Testis (tissue), 3 donors: ENCODE data around the gene MYBPH. TPM values are rescaled to one million over a fixed set of nuclear protein-coding genes. Genes with fewer than 3 reads are reported as not detected.
A peak's percentile ranks its signal among the peaks of the same experiment; 100 is the strongest.

Source experiments
- DNase-seq: peaks from one replicate; pipeline ENCODE4 v3.0.0-alpha.2; 2019
- H3K27ac ChIP-seq, 2 donors: fragments of 200-600 bp; sonication (generic); one replicate each; pipeline ENCODE4 v1.5.1; 2019
- H3K27me3 ChIP-seq: fragments of 200-600 bp; sonication (generic); one replicate; pipeline ENCODE4 v1.5.1; 2019
- H3K36me3 ChIP-seq: fragments of 200-600 bp; sonication (generic); one replicate; pipeline ENCODE4 v1.5.1; 2017; ENCODE audit warnings: low read depth; ENCODE audit errors: missing control alignments
- H3K4me1 ChIP-seq: fragments of 200-600 bp; sonication (generic); one replicate; pipeline ENCODE4 v1.5.1; 2019
- H3K4me3 ChIP-seq, 2 donors: fragments of 200-600 bp; sonication (generic); one replicate each; pipeline ENCODE4 v1.5.1; 2017 to 2019
- H3K9me3 ChIP-seq: fragments of 200-600 bp; sonication (generic); one replicate; pipeline ENCODE4 v1.5.1; 2017
- CTCF ChIP-seq, 3 experiments: fragments of 450-650 bp in 2 of 3; fragments of 200-600 bp in 1 of 3; sonication (generic) in 1 of 3; IDR thresholded peaks; one replicate each; pipeline ENCODE4 v1.5.1; 2016 to 2019; ENCODE audit warnings: antibody characterized with exemption in 3 of 3, mild to moderate bottlenecking in 2 of 3, moderate library complexity in 1 of 3
- POLR2A ChIP-seq: fragments of 450-650 bp; IDR thresholded peaks from one replicate; pipeline ENCODE4 v1.6.1; 2017; ENCODE audit warnings: antibody characterized with exemption, mild to moderate bottlenecking, moderate library complexity
- WGBS, 2 donors: methylation state at CpG; one replicate each; pipeline ENCODE4 v1.1.5; 2018; 5-methylcytosine and 5-hydroxymethylcytosine counted together
- intact Hi-C: fragments of 100-400 bp; cut with DNase I; formaldehyde crosslinking; loops from one replicate; pipeline ENCODE4 v1.15.1; 2023; ENCODE audit warnings: low total_unique reads
- polyA plus RNA-seq: library from polyadenylated mRNA; stranded (reverse); fragments of 350-450 nt; fragmentation: Illumina TruSeq; extraction: RNeasy Lipid Tissue Mini Kit (QIAGEN cat#74804); gene quantifications from one replicate; pipeline ENCODE4 v1.2.3, GENCODE V29; 2014; ENCODE audit warnings: low read depth, low replicate concordance; ENCODE audit not compliant: insufficient read depth
- total RNA-seq, 2 donors: library from RNA; depleted of rRNA; stranded (reverse); fragments of >200 nt; gene quantifications; one replicate each; pipeline ENCODE4 v1.2.3, GENCODE V29; 2016

Gene MYBPH
- total and polyA plus RNA-seq, 3 donors from 2014 or later, result 0.16 to 2.9 (median 0.25) TPM

DNA sequence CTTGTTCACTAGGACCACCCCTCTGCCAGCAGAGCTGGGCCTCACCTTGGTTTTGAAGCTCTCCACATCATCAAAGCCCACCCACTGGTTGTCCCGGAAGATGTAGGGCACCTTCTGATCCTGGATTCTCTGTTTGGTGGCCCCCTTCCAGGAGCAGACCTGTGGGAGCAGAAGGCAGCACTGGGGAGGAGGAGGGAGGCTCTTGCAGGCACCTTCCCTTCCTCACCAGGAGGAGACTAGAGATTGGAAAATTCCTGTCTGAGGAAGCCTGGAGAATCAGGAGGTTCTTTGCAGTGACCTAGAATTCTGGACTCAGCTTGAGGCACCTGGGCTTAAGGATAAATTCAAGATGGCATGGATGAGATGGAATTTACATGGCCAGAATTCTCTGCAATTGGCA is 43.5 kb upstream of the MYBPH start:
- WGBS, 2 donors, result 91 to 100% methylated on average over 1 of the region's 1 CpG

DNA sequence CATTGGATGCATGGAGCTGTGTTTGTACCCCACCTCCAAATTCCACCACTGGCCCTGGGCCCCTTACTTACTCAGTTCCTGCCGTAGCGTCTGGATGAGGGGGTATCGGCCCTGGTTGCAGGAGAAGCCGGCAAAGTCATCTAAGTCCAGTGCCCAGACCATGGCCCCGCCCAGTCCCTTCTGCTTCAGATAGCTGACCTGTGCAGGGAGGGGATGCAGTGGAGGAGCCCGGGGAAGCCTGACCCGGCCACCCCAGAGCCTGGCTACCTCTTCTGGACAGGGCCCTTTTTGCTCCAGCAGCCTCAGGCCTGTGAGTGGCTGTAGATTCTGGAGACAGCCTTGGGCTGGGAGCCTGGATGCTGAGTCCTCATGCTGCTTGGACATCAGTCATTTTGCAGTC is 42.0 kb upstream of the MYBPH start:
- no peak for TF ChIP-seq CTCF (IDR thresholded peaks at IDR 0.05)
- no peak for TF ChIP-seq POLR2A
- intact Hi-C loops, result loop anchor here (5.0 kb wide), 1 partner anchor 100 kb away; no protein-coding TSS in a partner anchor

More for the DNA sequence above, 43.5 kb upstream of the MYBPH start:
- no peak overlapping the region for H3K4me3 ChIP-seq
- DNase-seq, result no peak
- intact Hi-C loops, result loop anchor here (5.0 kb wide), 1 partner anchor 102 kb away; no protein-coding TSS in a partner anchor
- H3K4me1 ChIP-seq, result no peaks in the 10 kb centered on the region
- H3K36me3 ChIP-seq, result no peaks in the 10 kb centered on the region
- no peaks in the 10 kb centered on the region for H3K27me3 ChIP-seq
- no peaks in the 10 kb centered on the region for H3K9me3 ChIP-seq
- no peak overlapping the region for H3K27ac ChIP-seq
- TF ChIP-seq CTCF (IDR thresholded peaks at IDR 0.05) (no peak), POLR2A (no peak)

DNA sequence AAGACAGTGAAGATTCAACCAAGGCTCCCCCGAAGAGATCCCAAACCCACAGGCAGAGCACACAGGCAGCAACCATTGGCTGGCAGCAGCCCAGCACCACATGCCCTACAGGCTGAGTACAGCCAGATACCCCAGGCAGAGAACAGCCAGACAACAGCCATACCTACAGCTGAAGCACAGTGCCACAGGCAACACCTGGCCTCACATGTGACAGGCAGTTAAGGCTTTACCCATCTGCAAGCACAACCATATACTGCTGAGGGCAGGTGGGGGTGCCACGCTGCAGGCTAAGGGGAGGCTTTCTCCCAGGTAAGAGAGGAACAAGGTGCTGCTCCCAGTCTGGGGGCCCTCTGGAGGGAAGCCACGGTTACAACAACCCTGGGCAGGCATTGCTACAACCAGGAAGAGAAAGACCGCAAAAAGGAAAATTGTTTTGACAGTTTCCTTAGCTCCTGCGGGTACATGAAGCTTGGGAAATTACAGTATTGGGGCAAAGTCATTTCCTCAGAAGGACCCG is 41.6 kb upstream of the MYBPH start:
- H3K27ac ChIP-seq, result no peak overlapping the region
- H3K4me3 ChIP-seq, result no peak overlapping the region
- H3K9me3 ChIP-seq, result no peaks in the 10 kb centered on the region
- intact Hi-C loops, result loop anchor here (5.0 kb wide), 1 partner anchor 100 kb away; no protein-coding TSS in a partner anchor
- DNase-seq, result no peak
- no peaks in the 10 kb centered on the region for H3K4me1 ChIP-seq
- H3K36me3 ChIP-seq, result no peaks in the 10 kb centered on the region
- 61 to 70% methylated on average over 5 to 6 of the region's 6 CpGs for WGBS, 2 donors
- no peaks in the 10 kb centered on the region for H3K27me3 ChIP-seq
- TF ChIP-seq POLR2A, result no peak
- TF ChIP-seq CTCF (IDR thresholded peaks at IDR 0.05), result no peak

More for the DNA sequence above, 42.0 kb upstream of the MYBPH start:
- Histone ChIP-seq H3K27ac (no peak overlapping the region), H3K4me1 (no peaks in the 10 kb centered on the region), H3K9me3 (no peaks in the 10 kb centered on the region), H3K4me3 (no peak overlapping the region), H3K27me3 (no peaks in the 10 kb centered on the region), H3K36me3 (no peaks in the 10 kb centered on the region)
- DNase-seq, result no peak
- WGBS, 2 donors, result 79 to 100% methylated on average over 2 to 7 of the region's 7 CpGs

- no peak overlapping the region for H3K4me3 ChIP-seq
- intact Hi-C loops, result loop anchor here (5.0 kb wide), 1 partner anchor 99 kb away; no protein-coding TSS in a partner anchor
- no peaks in the 10 kb centered on the region for H3K27me3 ChIP-seq
- TF ChIP-seq CTCF (IDR thresholded peaks at IDR 0.05) (peak; percentile 69 to 81 (median 71)), POLR2A (no peak)
- no peaks in the 10 kb centered on the region for H3K9me3 ChIP-seq
- H3K27ac ChIP-seq, result no peak overlapping the region
- DNase-seq, result peak; percentile 78
- 28 to 39% methylated on average over 9 to 19 of the region's 19 CpGs for WGBS, 2 donors
- no peaks in the 10 kb centered on the region for H3K4me1 ChIP-seq
- no peaks in the 10 kb centered on the region for H3K36me3 ChIP-seq
Observed at GRCh38 chr1:203216274-203217138, 40.9 kb upstream of the MYBPH start.
